ENCODE data around the gene C4orf50.

Gene C4orf50

GRCh38 chr4:6018331-6018730 lies at the start of gene C4orf50:
TSS of gene C4orf50 (minus strand) at chr4:6018431.
- FAIRE-seq = no peak
- DNase-seq (ENCODE audit: insufficient read length, low spot score) = no peak

GRCh38 chr4:6065934-6066590 lies 47.8 kb upstream of the C4orf50 start:
- DNase-seq (ENCODE audit: insufficient read length, low spot score) = no peak
- FAIRE-seq = no peak

GRCh38 chr4:6065166-6065565 lies 46.9 kb upstream of the C4orf50 start:
- no peak for FAIRE-seq
- no peak for DNase-seq (ENCODE audit: insufficient read length, low spot score)

- DNase-seq (ENCODE audit: insufficient read length, low spot score) = no peak
- no peak for FAIRE-seq
Observed at GRCh38 chr4:6064383-6064782, 46.2 kb upstream of the C4orf50 start.

- FAIRE-seq (no peak), DNase-seq (ENCODE audit: insufficient read length, low spot score) (no peak)
Observed at GRCh38 chr4:6063684-6064083, 45.5 kb upstream of the C4orf50 start.

GRCh38 chr4:6062133-6062532 lies 43.9 kb upstream of the C4orf50 start:
- FAIRE-seq (no peak), DNase-seq (ENCODE audit: insufficient read length, low spot score) (no peak)

- no peak for DNase-seq (ENCODE audit: insufficient read length, low spot score)
- no peak for FAIRE-seq
Observed at GRCh38 chr4:6059375-6059805, 41.2 kb upstream of the C4orf50 start.

GRCh38 chr4:6058531-6059374 lies 40.5 kb upstream of the C4orf50 start:
- DNase-seq (ENCODE audit: insufficient read length, low spot score) = no peak
- no peak for FAIRE-seq

GRCh38 chr4:6056976-6057766 lies 38.9 kb upstream of the C4orf50 start:
- DNase-seq (ENCODE audit: insufficient read length, low spot score) = no peak
- FAIRE-seq = no peak

GRCh38 chr4:6055436-6055835 lies 37.2 kb upstream of the C4orf50 start:
- DNase-seq (ENCODE audit: insufficient read length, low spot score) (no peak), FAIRE-seq (no peak)

GRCh38 chr4:6055030-6055429 lies 36.8 kb upstream of the C4orf50 start:
- FAIRE-seq (no peak), DNase-seq (ENCODE audit: insufficient read length, low spot score) (no peak)

- FAIRE-seq = no peak
Observed at GRCh38 chr4:6054162-6054922, 36.1 kb upstream of the C4orf50 start.

GRCh38 chr4:6052679-6053078 lies 34.4 kb upstream of the C4orf50 start:
- no peak for DNase-seq (ENCODE audit: insufficient read length, low spot score)
- no peak for FAIRE-seq

More at GRCh38 chr4:6054162-6054922, 36.1 kb upstream of the C4orf50 start:
- DNase-seq (ENCODE audit: insufficient read length, low spot score) = no peak

GRCh38 chr4:6050551-6050950 lies 32.3 kb upstream of the C4orf50 start:
- no peak for FAIRE-seq
- no peak for DNase-seq (ENCODE audit: insufficient read length, low spot score)

- FAIRE-seq = no peak
- no peak for DNase-seq (ENCODE audit: insufficient read length, low spot score)
Observed at GRCh38 chr4:6049985-6050384, 31.8 kb upstream of the C4orf50 start.

GRCh38 chr4:6049278-6049677 lies 31.0 kb upstream of the C4orf50 start:
- DNase-seq (ENCODE audit: insufficient read length, low spot score) (no peak), FAIRE-seq (no peak)

GRCh38 chr4:6048537-6048936 lies 30.3 kb upstream of the C4orf50 start:
- DNase-seq (ENCODE audit: insufficient read length, low spot score) (no peak), FAIRE-seq (no peak)

- FAIRE-seq (no peak), DNase-seq (ENCODE audit: insufficient read length, low spot score) (no peak)
Observed at GRCh38 chr4:6047130-6047673, 29.0 kb upstream of the C4orf50 start.

GRCh38 chr4:6046526-6047129 lies 28.4 kb upstream of the C4orf50 start:
- DNase-seq (ENCODE audit: insufficient read length, low spot score) (no peak), FAIRE-seq (no peak)

GRCh38 chr4:6044805-6045204 lies 26.6 kb upstream of the C4orf50 start:
- DNase-seq (ENCODE audit: insufficient read length, low spot score) (no peak), FAIRE-seq (no peak)

Measured in HTR-8/SVneo (cell line).